GM18519 (cell line): ENCODE measurements around the gene IGLL1.
"Not testable (repeated sequence)": the region's sequence is repeated elsewhere in the genome, so short reads cannot be mapped to it uniquely, and the experiment has no call there.

Source experiments
- ATAC-seq: cut with Tn5 transposase; IDR thresholded peaks from one replicate; pipeline ENCODE4 v1.9.1; 2021; ENCODE audit warnings: mild to moderate bottlenecking, moderate library complexity; ENCODE audit not compliant: unreplicated experiment, low FRiP score

The IGLL1 gene

GRCh38 chr22:23565305-23565914, 14.7 kb downstream of the IGLL1 start:
- ATAC-seq: no peak

GRCh38 chr22:23564276-23564675, 15.8 kb downstream of the IGLL1 start:
- ATAC-seq: no peak

- no peak for ATAC-seq
Measured at GRCh38 chr22:23563111-23563510, 17.0 kb downstream of the IGLL1 start.

- ATAC-seq: no peak
Measured at GRCh38 chr22:23562186-23562585, 17.9 kb downstream of the IGLL1 start.

GRCh38 chr22:23561025-23561510, 19.0 kb downstream of the IGLL1 start:
- ATAC-seq: not testable (repeated sequence)

GRCh38 chr22:23560215-23560614, 19.9 kb downstream of the IGLL1 start:
- ATAC-seq: not testable (repeated sequence)

GRCh38 chr22:23557467-23557866, 22.6 kb downstream of the IGLL1 start:
- no peak for ATAC-seq

- no peak for ATAC-seq
Measured at GRCh38 chr22:23557036-23557435, 23.1 kb downstream of the IGLL1 start.

- ATAC-seq: no peak
Measured at GRCh38 chr22:23556026-23556620, 24.0 kb downstream of the IGLL1 start.

GRCh38 chr22:23555118-23555517, 25.0 kb downstream of the IGLL1 start:
- no peak for ATAC-seq

- ATAC-seq: no peak
Measured at GRCh38 chr22:23553924-23554870, 25.9 kb downstream of the IGLL1 start.

GRCh38 chr22:23553438-23553837, 26.7 kb downstream of the IGLL1 start:
- ATAC-seq: no peak

GRCh38 chr22:23552573-23552972, 27.5 kb downstream of the IGLL1 start:
- no peak for ATAC-seq

- ATAC-seq: no peak
Measured at GRCh38 chr22:23551385-23551784, 28.7 kb downstream of the IGLL1 start.

- no peak for ATAC-seq
Measured at GRCh38 chr22:23550049-23550650, 29.9 kb downstream of the IGLL1 start.

GRCh38 chr22:23549198-23549595, 30.9 kb downstream of the IGLL1 start:
- no peak for ATAC-seq

- ATAC-seq: no peak
Measured at GRCh38 chr22:23548501-23549197, 31.4 kb downstream of the IGLL1 start.

- ATAC-seq: no peak
Measured at GRCh38 chr22:23547818-23548500, 32.1 kb downstream of the IGLL1 start.

- ATAC-seq: not testable (repeated sequence)
Measured at GRCh38 chr22:23547382-23547781, 32.7 kb downstream of the IGLL1 start.

- ATAC-seq: no peak
Measured at GRCh38 chr22:23544852-23545251, 35.2 kb downstream of the IGLL1 start.
